H1 (cell line): Measurements from ENCODE around the gene DCTN1. TPM values are rescaled to one million over a fixed set of nuclear protein-coding genes. Genes with fewer than 3 reads are reported as not detected.

Experiments
- CTCF ChIA-PET: fragments of 300-600 bp; sonication (Branson Sonifier 250); formaldehyde crosslinking; loops from one replicate; lab custom pipeline; 2021; ENCODE audit not compliant: partially characterized antibody; lab: Charles Lee
- POLR2A ChIA-PET: fragments of 300-600 bp; sonication (Branson Sonifier 250); formaldehyde crosslinking; loops from one replicate; lab custom pipeline; 2021; ENCODE audit warnings: inconsistent platforms; ENCODE audit not compliant: partially characterized antibody; lab: Charles Lee
- DNase-seq, 2 experiments: peaks; one replicate each; pipeline versions ENCODE4 v3.0.0 to v3.0.0-alpha.2; 2010 to 2022; ENCODE audit warnings: low spot score in 2 of 2, low read depth in 1 of 2, mixed read lengths in 1 of 2
- FAIRE-seq: peaks from 2 replicates; lab custom pipeline; 2011; peaks lifted over from hg19 to GRCh38; lab: Jason Lieb, UNC
- H2AFZ ChIP-seq: 2 replicates; pipeline ENCODE4 v1.8.1; 2012; ENCODE audit warnings: low read length, inconsistent platforms
- H2AK5ac ChIP-seq: 2 replicates; pipeline ENCODE4 v1.6.1; 2013; ENCODE audit warnings: low read depth, low read length
- H2BK120ac ChIP-seq: replicated peaks from 2 replicates; pipeline ENCODE3; 2013; ENCODE audit warnings: low read depth, low read length, inconsistent platforms
- H2BK12ac ChIP-seq: 2 replicates; pipeline ENCODE4 v1.6.1; 2013; ENCODE audit warnings: low read depth, low read length
- H2BK15ac ChIP-seq: 2 replicates; pipeline ENCODE4 v1.6.1; 2013; ENCODE audit warnings: low read length
- H2BK20ac ChIP-seq: 2 replicates; pipeline ENCODE4 v1.6.1; 2013; ENCODE audit warnings: low read length
- H2BK5ac ChIP-seq: 2 replicates; pipeline ENCODE4 v1.6.1; 2013; ENCODE audit warnings: low read depth, low read length
- H3K14ac ChIP-seq: 2 replicates; pipeline ENCODE4 v1.6.1; 2013; ENCODE audit warnings: inconsistent platforms; ENCODE audit not compliant: insufficient read length
- H3K18ac ChIP-seq: 2 replicates; pipeline ENCODE4 v1.6.1; 2013; ENCODE audit warnings: low read length; ENCODE audit errors: extremely low read depth
- H3K23ac ChIP-seq: 2 replicates; pipeline ENCODE4 v1.6.1; 2013; ENCODE audit warnings: inconsistent platforms; ENCODE audit not compliant: insufficient read length
- H3K23me2 ChIP-seq: 2 replicates; pipeline ENCODE4 v1.6.1; 2013; ENCODE audit warnings: low read depth, low read length
- H3K27ac ChIP-seq: 2 replicates; pipeline ENCODE4 v1.6.1; 2011; ENCODE audit warnings: low read depth, low read length, inconsistent platforms
- H3K27me3 ChIP-seq, 4 experiments: replicated peaks in 1 of 4; 1 replicate in 1 of 4; 2 replicates in 3 of 4; pipeline versions ENCODE4 v1.6.1 to v1.8.1; 2011 to 2013; ENCODE audit warnings: low read length in 3 of 4, mild to moderate bottlenecking in 3 of 4, inconsistent platforms in 2 of 4, mixed read lengths in 2 of 4, moderate library complexity in 1 of 4; ENCODE audit not compliant: control insufficient read depth in 3 of 4, insufficient read depth in 3 of 4; ENCODE audit errors: extremely low read depth in 1 of 4
- H3K36me3 ChIP-seq, 4 experiments: 2 replicates each; pipeline versions ENCODE4 v1.6.1 to v1.8.1; 2011 to 2013; ENCODE audit warnings: mild to moderate bottlenecking in 4 of 4, low read length in 3 of 4, moderate library complexity in 2 of 4, control low read depth in 1 of 4, inconsistent platforms in 1 of 4; ENCODE audit not compliant: insufficient read depth in 4 of 4, control insufficient read depth in 2 of 4
- H3K4ac ChIP-seq: replicated peaks from 2 replicates; pipeline ENCODE3; 2013; ENCODE audit warnings: low read length, low read depth, mixed read lengths, inconsistent platforms; ENCODE audit not compliant: insufficient read length
- H3K4me1 ChIP-seq, 4 experiments: replicated peaks in 1 of 4; 1 replicate in 1 of 4; 2 replicates in 3 of 4; pipeline versions ENCODE4 v1.6.1 to v1.8.1; 2011 to 2013; ENCODE audit warnings: low read length in 3 of 4, inconsistent platforms in 2 of 4, mixed read lengths in 1 of 4; ENCODE audit not compliant: insufficient read depth in 4 of 4, control insufficient read depth in 3 of 4
- H3K4me2 ChIP-seq, 2 experiments: 2 replicates each; pipeline versions ENCODE4 v1.6.1 to v1.8.1; 2011 to 2013; ENCODE audit warnings: low read depth in 2 of 2, low read length in 2 of 2, control low read depth in 1 of 2, inconsistent platforms in 1 of 2, mild to moderate bottlenecking in 1 of 2; ENCODE audit not compliant: insufficient read depth in 1 of 2
- H3K4me3 ChIP-seq, 4 experiments: fragments of 200-600, 300-600 bp in 1 of 4; sonication (generic), shearing (Covaris generic), sonication (Bioruptor Twin) in 1 of 4; 2 replicates each; pipeline versions ENCODE4 v1.5.1 to v1.8.1; 2011 to 2016; ENCODE audit warnings: low read length in 4 of 4, low read depth in 3 of 4, control low read depth in 2 of 4, inconsistent platforms in 2 of 4, mild to moderate bottlenecking in 2 of 4, mixed read lengths in 1 of 4, moderate library complexity in 1 of 4; ENCODE audit not compliant: insufficient read depth in 2 of 4; ENCODE audit errors: extremely low read depth in 1 of 4
- H3K56ac ChIP-seq: replicated peaks from 2 replicates; pipeline ENCODE3; 2013; ENCODE audit warnings: low read depth, mild to moderate bottlenecking, mixed read lengths, low read length, inconsistent platforms; ENCODE audit not compliant: insufficient read length
- H3K79me1 ChIP-seq: 2 replicates; pipeline ENCODE4 v1.6.1; 2013; ENCODE audit warnings: low read depth, low read length, control low read depth
- H3K79me2 ChIP-seq, 2 experiments: 2 replicates each; pipeline versions ENCODE4 v1.6.1 to v1.8.1; 2012 to 2013; ENCODE audit warnings: low read length in 2 of 2, mild to moderate bottlenecking in 2 of 2, inconsistent platforms in 1 of 2; ENCODE audit not compliant: insufficient read depth in 2 of 2, control insufficient read depth in 1 of 2
- H3K9ac ChIP-seq, 4 experiments: replicated peaks in 1 of 4; 1 replicate in 1 of 4; 2 replicates in 3 of 4; pipeline versions ENCODE4 v1.6.1 to v1.8.1; 2011 to 2013; ENCODE audit warnings: low read depth in 3 of 4, low read length in 3 of 4, control low read depth in 2 of 4, mild to moderate bottlenecking in 2 of 4, moderate library complexity in 2 of 4, inconsistent platforms in 1 of 4; ENCODE audit errors: extremely low read depth in 1 of 4
- H3K9me3 ChIP-seq, 2 experiments: 2 replicates each; pipeline versions ENCODE4 v1.6.1 to v1.8.1; 2012 to 2013; ENCODE audit warnings: mild to moderate bottlenecking in 2 of 2, moderate library complexity in 2 of 2, control low read depth in 1 of 2, inconsistent platforms in 1 of 2, low read depth in 1 of 2, low read length in 1 of 2, mixed read lengths in 1 of 2; ENCODE audit not compliant: insufficient read depth in 2 of 2
- H4K20me1 ChIP-seq, 2 experiments: replicated peaks in 1 of 2; 2 replicates each; pipeline versions ENCODE3 to v1.8.1; 2011 to 2013; ENCODE audit warnings: inconsistent platforms in 2 of 2, low read length in 2 of 2, mild to moderate bottlenecking in 1 of 2; ENCODE audit not compliant: insufficient read depth in 2 of 2, control insufficient read depth in 1 of 2
- H4K5ac ChIP-seq: 2 replicates; pipeline ENCODE4 v1.6.1; 2013; ENCODE audit warnings: low read length, low read depth, mixed read lengths, inconsistent platforms; ENCODE audit not compliant: insufficient read length
- H4K8ac ChIP-seq: 2 replicates; pipeline ENCODE4 v1.8.0; 2013; ENCODE audit warnings: mild to moderate bottlenecking, moderate library complexity, low read length, inconsistent platforms; ENCODE audit not compliant: insufficient read depth; ENCODE audit errors: extremely low read depth
- H4K91ac ChIP-seq: replicated peaks from 2 replicates; pipeline ENCODE3; 2013; ENCODE audit warnings: low read length, mixed read lengths, inconsistent platforms; ENCODE audit not compliant: insufficient read length
- CHD2 ChIP-seq: IDR thresholded peaks from 2 replicates; pipeline ENCODE4 v1.6.1; 2012; ENCODE audit warnings: low read length, improper control_type of control experiment
- HDAC6 ChIP-seq: IDR thresholded peaks from one replicate; pipeline ENCODE4 v1.7.1; 2012; ENCODE audit warnings: low read depth, mild to moderate bottlenecking, inconsistent platforms, low read length, moderate library complexity
- NANOG ChIP-seq: IDR thresholded peaks from 2 replicates; pipeline ENCODE4 v1.6.1; 2011; ENCODE audit warnings: low read length, low read depth, mild to moderate bottlenecking, inconsistent platforms; ENCODE audit not compliant: insufficient read depth, poor library complexity, severe bottlenecking
- NRF1 ChIP-seq: IDR thresholded peaks from 2 replicates; pipeline ENCODE4 v1.6.1; 2011; ENCODE audit warnings: mild to moderate bottlenecking, low read depth, low read length, improper control_type of control experiment
- SIX5 ChIP-seq: IDR thresholded peaks from 2 replicates; pipeline ENCODE4 v1.6.1; 2011; ENCODE audit warnings: mild to moderate bottlenecking, low read depth, low read length
- SUZ12 ChIP-seq: fragments of 200-600 bp; sonication (generic); IDR thresholded peaks from 2 replicates; pipeline ENCODE4 v1.6.1; 2012; ENCODE audit warnings: mild to moderate bottlenecking, inconsistent platforms, low read length, moderate library complexity, mixed read lengths
- TAF1 ChIP-seq: IDR thresholded peaks from 2 replicates; pipeline ENCODE4 v1.6.1; 2011; ENCODE audit warnings: mild to moderate bottlenecking, low read depth, low read length
- ZNF274 ChIP-seq: IDR thresholded peaks from 2 replicates; pipeline ENCODE4 v1.7.0; 2012; ENCODE audit warnings: low read length, borderline replicate concordance; ENCODE audit errors: extremely low read depth
- WGBS, 2 experiments: shearing (Covaris generic) in 1 of 2; methylation state at CpG; one replicate each; pipeline versions ENCODE4 v1.1.6 to v1.1.7; 2013 to 2015; ENCODE audit warnings: low lambda C conversion rate in 2 of 2, mixed read lengths in 2 of 2, inconsistent platforms in 1 of 2, low coverage in 1 of 2, missing lambda C conversion rate in 1 of 2; ENCODE audit not compliant: insufficient replicate concordance in 2 of 2, insufficient coverage in 1 of 2, insufficient read length in 1 of 2; ENCODE audit errors: extremely low coverage in 1 of 2, missing lambda C conversion rate in 1 of 2; 5-methylcytosine and 5-hydroxymethylcytosine counted together
- polyA plus RNA-seq, 7 experiments: library from polyadenylated mRNA; depleted of rRNA in 3 of 7; stranded (reverse) in 5 of 7; unstranded in 2 of 7; fragments of >200 nt in 5 of 7; fragments of 200-250 nt in 2 of 7; gene quantifications; 1 replicate in 5 of 7; 2 replicates in 1 of 7; 4 replicates in 1 of 7; pipeline versions ENCODE4 v1.2.1 to v1.2.3, GENCODE V29; 2011 to 2013; ENCODE audit warnings: missing spikeins in 2 of 7, mixed read lengths in 2 of 7
- total RNA-seq: library from RNA; stranded (reverse); fragmentation: NEBNext Ultra II Directional; extraction: Animal tissue kit (Norgen Biotek cat#: 25700); gene quantifications from 2 replicates; pipeline ENCODE4 v1.2.1, GENCODE V29; 2021

Gene DCTN1
- total and polyA plus RNA-seq, 2 of the 8 experiments (the other 6 are each of a cell fraction or from before 2014, with no cell fraction given), result 105 to 162 TPM

GRCh38 chr2:74413001-74413698, 33.0 kb upstream of the DCTN1 start:
- Histone ChIP-seq H2BK15ac (no peak overlapping the region), H3K23me2 (no peaks in the 10 kb centered on the region), H3K79me2 (no peaks in the 10 kb centered on the region), H3K27ac (no peak overlapping the region), H2BK5ac (no peak overlapping the region), H3K4me2 (no peak overlapping the region), H3K23ac (no peak overlapping the region), H3K4me1 (peaks cover 0 to 13% (median 0%) of the 10 kb centered on the region in 4 experiments; a peak in 3 of 7 replicates), H3K4me3 (no peak overlapping the region), H4K5ac (no peak overlapping the region), H2AFZ (no peak overlapping the region), H3K27me3 (peaks cover 0 to 4% (median under 1%) of the 10 kb centered on the region in 4 experiments; a peak in 2 of 7 replicates), H3K79me1 (no peaks in the 10 kb centered on the region), H3K56ac (no peak overlapping the region), H4K91ac (no peak overlapping the region), H3K36me3 (no peaks in the 10 kb centered on the region), H2BK12ac (no peak overlapping the region), H3K14ac (no peak overlapping the region), H2AK5ac (no peak overlapping the region), H3K9ac (no peak overlapping the region), H4K20me1 (no peaks in the 10 kb centered on the region), H2BK20ac (peak overlapping the region; percentile 52; the same call in 1 of the 2 replicates), H2BK120ac (no peak overlapping the region), H3K18ac (no peak overlapping the region), H3K9me3 (no peaks in the 10 kb centered on the region), H4K8ac (no peak overlapping the region), H3K4ac (no peak overlapping the region)
- POLR2A ChIA-PET, result interaction anchor here (0.9 to 1.3 kb wide), 3 partner anchors 8 to 11 kb away, joined by 3 to 5 read pairs (median 4); partner anchors contain the start of genes C2orf81 and WDR54
- CTCF ChIA-PET, result interaction anchor here (1.6 to 4.0 kb wide), 2 partner anchors 12 to 78 kb away, joined by 5 to 19 read pairs; no protein-coding TSS in a partner anchor
- FAIRE-seq (no peak), DNase-seq (no peak)
- TF ChIP-seq HDAC6, result no peak
- no peak for TF ChIP-seq TAF1
- no peak for TF ChIP-seq SIX5
- no peak for TF ChIP-seq NRF1
- no peak for TF ChIP-seq ZNF274
- TF ChIP-seq SUZ12, result no peak
- TF ChIP-seq CHD2, result no peak
- TF ChIP-seq NANOG, result no peak
- 88% methylated on average over 8 of the region's 8 CpGs; no CpG with 5 or more reads in 1 of the 2 experiments for WGBS, 2 experiments
